Thyroid gland (tissue), 4 donors: ENCODE results near the gene ST6GALNAC3. TPM values are rescaled to one million over a fixed set of nuclear protein-coding genes. Genes with fewer than 3 reads are reported as not detected.

Experiments
- DNase-seq, 2 donors: peaks; one replicate each; pipeline ENCODE4 v3.0.0-alpha.2; 2019
- H3K27ac ChIP-seq, 3 donors: fragments of 200-600 bp; sonication (generic); 1 replicate in 2 of 3; 2 replicates in 1 of 3; pipeline ENCODE4 v1.5.1; 2016 to 2019; ENCODE audit warnings: mild to moderate bottlenecking in 1 of 3, moderate library complexity in 1 of 3
- H3K27me3 ChIP-seq: fragments of 200-600 bp; sonication (generic); one replicate; pipeline ENCODE4 v1.5.1; 2019
- H3K36me3 ChIP-seq, 2 donors: fragments of 200-600 bp; sonication (generic); one replicate each; pipeline ENCODE4 v1.5.1; 2016 to 2019
- H3K4me1 ChIP-seq, 2 donors: fragments of 200-600 bp; sonication (generic); one replicate each; pipeline ENCODE4 v1.5.1; 2017 to 2019
- H3K4me3 ChIP-seq, 3 donors: fragments of 200-600 bp; sonication (generic); replicated peaks in 1 of 3; 1 replicate in 2 of 3; 2 replicates in 1 of 3; pipeline ENCODE4 v1.5.1; 2016; ENCODE audit warnings: mild to moderate bottlenecking in 1 of 3
- H3K9me3 ChIP-seq: fragments of 200-600 bp; sonication (generic); one replicate; pipeline ENCODE4 v1.5.1; 2017
- POLR2A ChIP-seq, 2 donors: fragments of 450-650 bp; IDR thresholded peaks; one replicate each; pipeline ENCODE4 v1.6.1; 2017; ENCODE audit warnings: antibody characterized with exemption in 2 of 2, mild to moderate bottlenecking in 2 of 2, moderate library complexity in 1 of 2
- WGBS, 2 donors: methylation state at CpG; one replicate each; pipeline ENCODE4 v1.1.5; 2017; 5-methylcytosine and 5-hydroxymethylcytosine counted together
- intact Hi-C: fragments of 100-400 bp; cut with DNase I; formaldehyde crosslinking; loops from one replicate; pipeline ENCODE4 v1.15.1; 2023
- total RNA-seq, 4 donors: library from RNA; depleted of rRNA; stranded (reverse); fragments of >200 nt; gene quantifications; one replicate each; pipeline ENCODE4 v1.2.3, GENCODE V29; 2016
- TF ChIP-seq, protein P1 (sequence below), 6 experiments: fragments of 200-600 bp in 3 of 6; fragments of 450-650 bp in 3 of 6; sonication (generic) in 3 of 6; IDR thresholded peaks; one replicate each; pipeline ENCODE4 v1.5.1; 2016 to 2019; ENCODE audit warnings: antibody characterized with exemption in 6 of 6, mild to moderate bottlenecking in 2 of 6, inconsistent platforms in 1 of 6, moderate library complexity in 1 of 6

The ST6GALNAC3 gene
- total RNA-seq, 4 donors from 2014 or later, result 17.4 to 35.6 (median 31.6) TPM

- Histone ChIP-seq H3K9me3 (no peaks in the 10 kb centered on the region), H3K27me3 (no peaks in the 10 kb centered on the region), H3K4me1 (no peaks in the 10 kb centered on the region), H3K27ac (no peak overlapping the region), H3K36me3 (no peaks in the 10 kb centered on the region), H3K4me3 (no peak overlapping the region)
- TF ChIP-seq POLR2A (IDR thresholded peaks at IDR 0.05), result no peak
- TF ChIP-seq, protein P1, sequence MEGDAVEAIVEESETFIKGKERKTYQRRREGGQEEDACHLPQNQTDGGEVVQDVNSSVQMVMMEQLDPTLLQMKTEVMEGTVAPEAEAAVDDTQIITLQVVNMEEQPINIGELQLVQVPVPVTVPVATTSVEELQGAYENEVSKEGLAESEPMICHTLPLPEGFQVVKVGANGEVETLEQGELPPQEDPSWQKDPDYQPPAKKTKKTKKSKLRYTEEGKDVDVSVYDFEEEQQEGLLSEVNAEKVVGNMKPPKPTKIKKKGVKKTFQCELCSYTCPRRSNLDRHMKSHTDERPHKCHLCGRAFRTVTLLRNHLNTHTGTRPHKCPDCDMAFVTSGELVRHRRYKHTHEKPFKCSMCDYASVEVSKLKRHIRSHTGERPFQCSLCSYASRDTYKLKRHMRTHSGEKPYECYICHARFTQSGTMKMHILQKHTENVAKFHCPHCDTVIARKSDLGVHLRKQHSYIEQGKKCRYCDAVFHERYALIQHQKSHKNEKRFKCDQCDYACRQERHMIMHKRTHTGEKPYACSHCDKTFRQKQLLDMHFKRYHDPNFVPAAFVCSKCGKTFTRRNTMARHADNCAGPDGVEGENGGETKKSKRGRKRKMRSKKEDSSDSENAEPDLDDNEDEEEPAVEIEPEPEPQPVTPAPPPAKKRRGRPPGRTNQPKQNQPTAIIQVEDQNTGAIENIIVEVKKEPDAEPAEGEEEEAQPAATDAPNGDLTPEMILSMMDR (IDR thresholded peaks at IDR 0.05), result no peak
- DNase-seq, result no peak
- 58 to 63% methylated on average over 2 of the region's 2 CpGs for WGBS, 2 donors
- intact Hi-C loops, result no loop called here
Observed at GRCh38 chr1:76541618-76542017, 467.1 kb downstream of the ST6GALNAC3 start.

GRCh38 chr1:76542359-76542758 is 467.8 kb downstream of the ST6GALNAC3 start:
- DNase-seq, result no peak
- no peaks in the 10 kb centered on the region for H3K4me1 ChIP-seq
- no peaks in the 10 kb centered on the region for H3K27me3 ChIP-seq
- H3K4me3 ChIP-seq, result no peak overlapping the region
- TF ChIP-seq POLR2A (IDR thresholded peaks at IDR 0.05), result no peak
- TF ChIP-seq, protein P1 (IDR thresholded peaks at IDR 0.05), result no peak
- no peaks in the 10 kb centered on the region for H3K9me3 ChIP-seq
- intact Hi-C loops, result no loop called here
- no peak overlapping the region for H3K27ac ChIP-seq
- H3K36me3 ChIP-seq, result no peaks in the 10 kb centered on the region

- no peak for TF ChIP-seq POLR2A (IDR thresholded peaks at IDR 0.05)
- TF ChIP-seq, protein P1 (IDR thresholded peaks at IDR 0.05), result no peak
- Histone ChIP-seq H3K9me3 (no peaks in the 10 kb centered on the region), H3K4me1 (no peaks in the 10 kb centered on the region), H3K36me3 (no peaks in the 10 kb centered on the region), H3K27me3 (no peaks in the 10 kb centered on the region), H3K27ac (no peak overlapping the region), H3K4me3 (no peak overlapping the region)
- 94 to 95% methylated on average over 3 of the region's 3 CpGs for WGBS, 2 donors
- DNase-seq, result no peak
- intact Hi-C loops, result no loop called here
Observed at GRCh38 chr1:76543495-76543894, 468.9 kb downstream of the ST6GALNAC3 start.

DNA sequence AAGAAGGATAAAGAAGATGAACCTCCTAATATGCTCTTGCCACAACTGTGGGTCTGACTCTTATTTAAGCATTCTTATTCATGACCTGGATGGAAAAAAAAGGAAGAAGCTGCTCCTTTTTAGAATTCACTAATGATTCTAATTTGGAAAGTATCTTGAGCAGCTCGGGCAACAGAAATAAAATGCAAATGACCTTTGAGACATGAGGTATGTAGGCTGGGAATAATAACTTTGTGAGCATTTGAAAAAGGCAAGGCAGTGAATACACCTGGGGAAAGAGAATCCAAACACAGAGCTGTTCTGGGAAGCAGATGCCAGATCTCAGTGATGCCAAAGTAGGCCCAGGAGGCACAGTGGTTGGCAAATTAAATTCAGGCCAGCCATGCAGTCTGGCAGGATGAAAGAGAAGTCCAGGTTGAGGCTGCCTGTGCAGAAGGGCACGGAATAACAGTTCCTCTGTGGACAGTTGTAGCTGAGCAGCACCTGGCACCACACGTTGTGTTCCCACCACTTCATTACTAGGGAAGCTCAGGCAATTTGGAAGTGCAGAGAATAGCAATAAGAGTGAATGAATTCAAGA is 471.9 kb downstream of the ST6GALNAC3 start:
- Histone ChIP-seq H3K4me3 (no peak overlapping the region), H3K36me3 (no peaks in the 10 kb centered on the region), H3K27ac (no peak overlapping the region), H3K4me1 (no peaks in the 10 kb centered on the region), H3K9me3 (no peaks in the 10 kb centered on the region), H3K27me3 (no peaks in the 10 kb centered on the region)
- intact Hi-C loops, result no loop called here
- DNase-seq, result no peak
- WGBS, 2 donors, result 84 to 86% methylated on average over 3 of the region's 3 CpGs
- TF ChIP-seq, protein P1 (IDR thresholded peaks at IDR 0.05), result no peak
- TF ChIP-seq POLR2A (IDR thresholded peaks at IDR 0.05), result no peak

- Histone ChIP-seq H3K4me3 (no peak overlapping the region), H3K4me1 (no peaks in the 10 kb centered on the region), H3K27ac (no peak overlapping the region), H3K36me3 (no peaks in the 10 kb centered on the region), H3K9me3 (no peaks in the 10 kb centered on the region), H3K27me3 (no peaks in the 10 kb centered on the region)
- intact Hi-C loops, result no loop called here
- DNase-seq, result no peak
- TF ChIP-seq, protein P1 (IDR thresholded peaks at IDR 0.05), result no peak
- TF ChIP-seq POLR2A (IDR thresholded peaks at IDR 0.05), result no peak
Observed at GRCh38 chr1:76547916-76548315, 473.4 kb downstream of the ST6GALNAC3 start.
